ENCODE results near the gene CABCOCO1. TPM values are rescaled to one million over a fixed set of nuclear protein-coding genes. Genes with fewer than 3 reads are reported as not detected.

The CABCOCO1 gene
- total RNA-seq, 1 donor from 2014 or later: 0.19 TPM

DNA sequence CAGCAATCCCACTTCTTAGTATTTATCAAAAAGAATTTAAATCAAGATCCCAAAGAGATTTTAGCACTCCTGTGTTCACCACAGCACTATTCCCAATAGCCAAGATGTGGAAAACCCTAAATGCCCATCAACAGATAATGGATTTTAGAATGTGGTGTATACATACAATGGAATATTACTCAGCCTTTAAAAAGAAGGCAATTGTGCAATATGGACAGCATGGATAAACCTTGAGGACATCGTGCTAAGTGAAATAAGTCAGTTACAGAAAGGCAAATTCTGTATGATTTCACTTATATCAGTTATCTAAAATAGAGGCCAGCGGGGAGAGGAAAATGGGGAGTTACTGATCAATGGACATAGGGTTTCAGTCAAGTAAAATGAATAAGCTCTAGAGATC, 66.9 kb downstream of the CABCOCO1 start:
- no peak for DNase-seq (ENCODE audit: extremely low spot score, unreplicated experiment)
- TF ChIP-seq, protein P1, sequence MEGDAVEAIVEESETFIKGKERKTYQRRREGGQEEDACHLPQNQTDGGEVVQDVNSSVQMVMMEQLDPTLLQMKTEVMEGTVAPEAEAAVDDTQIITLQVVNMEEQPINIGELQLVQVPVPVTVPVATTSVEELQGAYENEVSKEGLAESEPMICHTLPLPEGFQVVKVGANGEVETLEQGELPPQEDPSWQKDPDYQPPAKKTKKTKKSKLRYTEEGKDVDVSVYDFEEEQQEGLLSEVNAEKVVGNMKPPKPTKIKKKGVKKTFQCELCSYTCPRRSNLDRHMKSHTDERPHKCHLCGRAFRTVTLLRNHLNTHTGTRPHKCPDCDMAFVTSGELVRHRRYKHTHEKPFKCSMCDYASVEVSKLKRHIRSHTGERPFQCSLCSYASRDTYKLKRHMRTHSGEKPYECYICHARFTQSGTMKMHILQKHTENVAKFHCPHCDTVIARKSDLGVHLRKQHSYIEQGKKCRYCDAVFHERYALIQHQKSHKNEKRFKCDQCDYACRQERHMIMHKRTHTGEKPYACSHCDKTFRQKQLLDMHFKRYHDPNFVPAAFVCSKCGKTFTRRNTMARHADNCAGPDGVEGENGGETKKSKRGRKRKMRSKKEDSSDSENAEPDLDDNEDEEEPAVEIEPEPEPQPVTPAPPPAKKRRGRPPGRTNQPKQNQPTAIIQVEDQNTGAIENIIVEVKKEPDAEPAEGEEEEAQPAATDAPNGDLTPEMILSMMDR (IDR thresholded peaks at IDR 0.05): no peak
- no peak overlapping the region for H3K4me3 Mint-ChIP-seq (ENCODE audit: unreplicated experiment)
- H3K27me3 Mint-ChIP-seq (ENCODE audit: unreplicated experiment): no peaks in the 10 kb centered on the region
- no peaks in the 10 kb centered on the region for H3K4me1 Mint-ChIP-seq (ENCODE audit: unreplicated experiment)
- no peak overlapping the region for H3K27ac Mint-ChIP-seq (ENCODE audit: unreplicated experiment)
- peaks cover 11% of the 10 kb centered on the region for H3K9me3 Mint-ChIP-seq (ENCODE audit: unreplicated experiment)
- H3K36me3 Mint-ChIP-seq (ENCODE audit: unreplicated experiment): no peaks in the 10 kb centered on the region

DNA sequence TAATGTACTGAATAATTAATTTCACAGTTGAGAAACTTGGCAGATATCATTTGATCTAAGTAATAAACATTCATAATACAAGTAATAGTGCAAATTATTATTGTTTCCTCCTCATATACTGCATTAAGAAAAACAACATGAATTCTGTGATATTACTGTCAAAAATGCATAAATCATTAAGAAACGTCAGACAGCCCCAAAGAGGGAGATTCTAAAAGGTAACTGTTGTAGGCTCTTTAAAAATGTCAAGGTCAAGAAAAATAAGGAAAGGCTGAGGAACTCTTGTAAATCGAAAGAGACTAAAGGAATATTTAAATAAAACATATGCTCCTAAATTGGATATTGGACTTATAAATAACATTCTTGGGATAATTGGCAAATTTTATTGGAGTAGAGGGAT, 67.9 kb downstream of the CABCOCO1 start:
- Mint-ChIP-seq H3K27me3 (ENCODE audit: unreplicated experiment) (no peaks in the 10 kb centered on the region), H3K27ac (ENCODE audit: unreplicated experiment) (no peak overlapping the region), H3K4me1 (ENCODE audit: unreplicated experiment) (no peaks in the 10 kb centered on the region), H3K4me3 (ENCODE audit: unreplicated experiment) (no peak overlapping the region), H3K9me3 (ENCODE audit: unreplicated experiment) (peaks cover 11% of the 10 kb centered on the region), H3K36me3 (ENCODE audit: unreplicated experiment) (no peaks in the 10 kb centered on the region)
- no peak for DNase-seq (ENCODE audit: extremely low spot score, unreplicated experiment)
- TF ChIP-seq, protein P1 (IDR thresholded peaks at IDR 0.05): no peak

DNA sequence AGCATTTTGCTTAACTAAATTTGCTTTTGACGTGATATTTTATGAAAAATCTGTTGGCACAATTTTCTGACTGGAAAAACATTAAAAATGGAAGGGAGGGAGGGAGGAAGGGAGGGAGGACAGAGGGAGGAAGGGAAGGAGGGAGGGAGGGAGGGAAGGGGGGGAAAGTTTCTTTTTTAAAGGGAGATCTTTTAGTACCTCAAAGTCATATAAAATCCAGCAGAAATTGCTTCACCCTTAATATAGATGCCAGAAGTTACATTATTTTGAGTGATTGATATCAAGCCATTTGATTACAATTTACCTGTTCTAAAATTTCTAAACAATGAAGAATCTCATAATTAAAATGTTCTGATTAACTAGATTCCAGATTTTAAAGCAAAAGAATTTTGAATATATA, 68.9 kb downstream of the CABCOCO1 start:
- DNase-seq (ENCODE audit: extremely low spot score, unreplicated experiment): no peak
- Mint-ChIP-seq H3K27ac (ENCODE audit: unreplicated experiment) (no peak overlapping the region), H3K4me1 (ENCODE audit: unreplicated experiment) (no peaks in the 10 kb centered on the region), H3K27me3 (ENCODE audit: unreplicated experiment) (no peaks in the 10 kb centered on the region), H3K36me3 (ENCODE audit: unreplicated experiment) (no peaks in the 10 kb centered on the region), H3K9me3 (ENCODE audit: unreplicated experiment) (peaks cover 11% of the 10 kb centered on the region), H3K4me3 (ENCODE audit: unreplicated experiment) (no peak overlapping the region)
- TF ChIP-seq, protein P1 (IDR thresholded peaks at IDR 0.05): no peak

DNA sequence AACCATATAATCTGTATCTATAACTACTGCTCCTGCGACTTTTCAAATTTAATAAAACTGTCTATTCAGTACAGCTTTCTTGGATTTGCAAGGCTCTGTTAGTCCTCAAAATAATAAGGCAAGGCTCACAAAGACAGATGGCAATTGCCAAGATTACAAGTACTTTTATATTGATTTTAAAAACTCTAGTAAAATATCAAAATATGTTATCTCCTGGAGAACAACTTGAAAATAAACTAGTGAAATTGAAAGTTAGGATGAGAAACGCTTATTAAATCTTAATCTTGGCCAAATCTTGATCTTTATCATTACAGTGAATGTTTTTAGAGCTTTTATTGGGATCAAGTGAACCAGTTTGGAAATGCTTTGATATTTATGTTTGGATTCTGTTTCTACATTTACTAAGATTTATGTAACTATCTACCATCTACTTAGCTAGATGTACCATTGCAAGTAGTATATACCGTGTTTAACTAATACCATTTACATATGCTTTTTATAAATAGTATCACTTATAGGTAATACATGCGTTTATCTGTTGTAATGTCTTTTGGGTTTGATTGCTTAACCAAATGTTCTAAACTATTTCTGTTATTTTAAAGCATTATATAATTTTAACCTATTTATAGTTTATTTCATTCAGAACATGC, 70.0 kb downstream of the CABCOCO1 start:
- Mint-ChIP-seq H3K9me3 (ENCODE audit: unreplicated experiment) (peaks cover 15% of the 10 kb centered on the region), H3K27me3 (ENCODE audit: unreplicated experiment) (no peaks in the 10 kb centered on the region), H3K4me3 (ENCODE audit: unreplicated experiment) (no peak overlapping the region), H3K36me3 (ENCODE audit: unreplicated experiment) (no peaks in the 10 kb centered on the region), H3K27ac (ENCODE audit: unreplicated experiment) (no peak overlapping the region), H3K4me1 (ENCODE audit: unreplicated experiment) (no peaks in the 10 kb centered on the region)
- no peak for DNase-seq (ENCODE audit: extremely low spot score, unreplicated experiment)
- TF ChIP-seq, protein P1 (IDR thresholded peaks at IDR 0.05): no peak

DNA sequence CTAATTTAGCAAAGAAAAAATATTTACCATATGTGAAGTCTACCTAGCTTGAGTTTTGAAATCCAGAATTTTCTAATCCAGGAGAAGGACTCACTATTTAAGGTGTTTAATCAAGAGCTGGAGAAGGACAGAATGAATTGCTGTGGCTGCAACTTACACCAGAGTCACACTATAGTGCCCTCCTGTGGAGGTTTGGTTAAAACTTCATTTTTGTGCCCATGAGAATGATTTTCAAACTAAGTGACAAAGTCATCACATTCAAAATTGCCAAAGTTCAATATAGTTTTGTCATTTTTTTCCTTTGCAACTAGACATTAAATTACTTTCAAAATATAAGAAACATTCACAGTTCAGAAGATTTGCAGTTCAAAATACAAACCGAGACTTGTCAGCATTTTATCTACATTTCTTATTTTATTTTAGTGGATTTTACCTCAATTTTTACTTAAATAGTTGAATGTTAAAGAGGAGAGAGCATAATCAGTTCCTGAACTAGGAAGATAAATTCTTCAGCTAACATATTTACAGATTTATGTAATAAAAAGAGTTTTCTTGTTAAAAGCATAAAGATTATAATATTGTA, 70.7 kb downstream of the CABCOCO1 start:
- DNase-seq (ENCODE audit: extremely low spot score, unreplicated experiment): no peak
- H3K4me1 Mint-ChIP-seq (ENCODE audit: unreplicated experiment): no peaks in the 10 kb centered on the region
- no peaks in the 10 kb centered on the region for H3K27me3 Mint-ChIP-seq (ENCODE audit: unreplicated experiment)
- TF ChIP-seq, protein P1 (IDR thresholded peaks at IDR 0.05): peak; percentile 85
- H3K9me3 Mint-ChIP-seq (ENCODE audit: unreplicated experiment): peaks cover 15% of the 10 kb centered on the region
- H3K36me3 Mint-ChIP-seq (ENCODE audit: unreplicated experiment): no peaks in the 10 kb centered on the region
- no peak overlapping the region for H3K4me3 Mint-ChIP-seq (ENCODE audit: unreplicated experiment)
- H3K27ac Mint-ChIP-seq (ENCODE audit: unreplicated experiment): no peak overlapping the region
